ENCODE results near the gene KLHL3. TPM values are rescaled to one million over a fixed set of nuclear protein-coding genes. Genes with fewer than 3 reads are reported as not detected.
A peak's percentile ranks its signal among the peaks of the same experiment; 100 is the strongest.

KLHL3 gene
- total and polyA plus RNA-seq, 4 donors = 0.91 to 8.8 (median 3.7) TPM

DNA sequence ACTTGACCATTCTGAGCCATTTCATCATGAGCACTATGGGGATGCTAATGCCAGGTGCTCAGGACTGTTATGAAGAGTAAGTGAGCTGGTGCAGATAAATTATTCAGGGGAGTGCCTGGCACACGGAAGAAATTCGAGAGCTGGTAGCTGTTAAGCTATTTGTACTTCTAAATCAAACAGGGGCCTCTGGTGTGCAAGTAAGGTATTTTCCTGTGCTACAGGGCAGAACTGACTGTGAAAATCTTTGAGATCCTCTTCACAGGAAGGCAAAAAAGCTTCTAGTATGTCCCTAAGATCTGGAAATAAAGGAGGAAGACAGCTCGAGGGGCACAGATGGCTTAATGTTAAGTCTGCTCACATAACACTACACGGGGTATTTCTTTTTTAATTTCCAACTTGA lies 130.5 kb downstream of the KLHL3 start:
- DNase-seq (ENCODE audit: low spot score) = no peak
- Histone ChIP-seq H3K9me3 (ENCODE audit: control insufficient read depth in 4 of 4, low read length in 3 of 4) (no peaks in the 10 kb centered on the region), H3K27ac (ENCODE audit: low read depth in 1 of 2, low read length in 2 of 2) (no peak overlapping the region), H3K27me3 (ENCODE audit: control insufficient read depth in 4 of 4, insufficient read depth in 4 of 4, low read length in 3 of 4) (peaks cover 0 to 2% (median 0%) of the 10 kb centered on the region in 4 donors), H3K36me3 (ENCODE audit: control insufficient read depth in 4 of 4, insufficient read depth in 3 of 4, low read depth in 1 of 4, low read length in 3 of 4) (no peaks in the 10 kb centered on the region), H3K9ac (ENCODE audit: low read depth in 1 of 2, low read length in 2 of 2) (no peak overlapping the region), H3K4me3 (ENCODE audit: low read depth in 1 of 3, low read length in 3 of 3) (no peak overlapping the region), H3K4me1 (ENCODE audit: control insufficient read depth in 4 of 4, insufficient read depth in 4 of 4, low read length in 3 of 4) (no peaks in the 10 kb centered on the region)
- 42% methylated on average over 4 of the region's 4 CpGs for WGBS
- TF ChIP-seq TAF1 (conservative IDR thresholded peaks at IDR 0.05) (no peak), RAD21 (IDR thresholded peaks at IDR 0.05) (no peak), RXRA (IDR thresholded peaks at IDR 0.05) (no peak), FOXA1 (IDR thresholded peaks at IDR 0.05) (no peak), NR2F2 (IDR thresholded peaks at IDR 0.05) (no peak), EGR1 (IDR thresholded peaks at IDR 0.05; ENCODE audit: low read depth in 2 of 2) (no peak), SP1 (IDR thresholded peaks at IDR 0.05) (no peak)
- TF ChIP-seq, protein P1, sequence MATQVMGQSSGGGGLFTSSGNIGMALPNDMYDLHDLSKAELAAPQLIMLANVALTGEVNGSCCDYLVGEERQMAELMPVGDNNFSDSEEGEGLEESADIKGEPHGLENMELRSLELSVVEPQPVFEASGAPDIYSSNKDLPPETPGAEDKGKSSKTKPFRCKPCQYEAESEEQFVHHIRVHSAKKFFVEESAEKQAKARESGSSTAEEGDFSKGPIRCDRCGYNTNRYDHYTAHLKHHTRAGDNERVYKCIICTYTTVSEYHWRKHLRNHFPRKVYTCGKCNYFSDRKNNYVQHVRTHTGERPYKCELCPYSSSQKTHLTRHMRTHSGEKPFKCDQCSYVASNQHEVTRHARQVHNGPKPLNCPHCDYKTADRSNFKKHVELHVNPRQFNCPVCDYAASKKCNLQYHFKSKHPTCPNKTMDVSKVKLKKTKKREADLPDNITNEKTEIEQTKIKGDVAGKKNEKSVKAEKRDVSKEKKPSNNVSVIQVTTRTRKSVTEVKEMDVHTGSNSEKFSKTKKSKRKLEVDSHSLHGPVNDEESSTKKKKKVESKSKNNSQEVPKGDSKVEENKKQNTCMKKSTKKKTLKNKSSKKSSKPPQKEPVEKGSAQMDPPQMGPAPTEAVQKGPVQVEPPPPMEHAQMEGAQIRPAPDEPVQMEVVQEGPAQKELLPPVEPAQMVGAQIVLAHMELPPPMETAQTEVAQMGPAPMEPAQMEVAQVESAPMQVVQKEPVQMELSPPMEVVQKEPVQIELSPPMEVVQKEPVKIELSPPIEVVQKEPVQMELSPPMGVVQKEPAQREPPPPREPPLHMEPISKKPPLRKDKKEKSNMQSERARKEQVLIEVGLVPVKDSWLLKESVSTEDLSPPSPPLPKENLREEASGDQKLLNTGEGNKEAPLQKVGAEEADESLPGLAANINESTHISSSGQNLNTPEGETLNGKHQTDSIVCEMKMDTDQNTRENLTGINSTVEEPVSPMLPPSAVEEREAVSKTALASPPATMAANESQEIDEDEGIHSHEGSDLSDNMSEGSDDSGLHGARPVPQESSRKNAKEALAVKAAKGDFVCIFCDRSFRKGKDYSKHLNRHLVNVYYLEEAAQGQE (IDR thresholded peaks at IDR 0.05) = no peak
- TF ChIP-seq, protein P2, sequence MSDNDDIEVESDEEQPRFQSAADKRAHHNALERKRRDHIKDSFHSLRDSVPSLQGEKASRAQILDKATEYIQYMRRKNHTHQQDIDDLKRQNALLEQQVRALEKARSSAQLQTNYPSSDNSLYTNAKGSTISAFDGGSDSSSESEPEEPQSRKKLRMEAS (IDR thresholded peaks at IDR 0.05) = no peak
- TF ChIP-seq, protein P3, sequence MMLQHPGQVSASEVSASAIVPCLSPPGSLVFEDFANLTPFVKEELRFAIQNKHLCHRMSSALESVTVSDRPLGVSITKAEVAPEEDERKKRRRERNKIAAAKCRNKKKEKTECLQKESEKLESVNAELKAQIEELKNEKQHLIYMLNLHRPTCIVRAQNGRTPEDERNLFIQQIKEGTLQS (IDR thresholded peaks at IDR 0.05) = no peak

DNA sequence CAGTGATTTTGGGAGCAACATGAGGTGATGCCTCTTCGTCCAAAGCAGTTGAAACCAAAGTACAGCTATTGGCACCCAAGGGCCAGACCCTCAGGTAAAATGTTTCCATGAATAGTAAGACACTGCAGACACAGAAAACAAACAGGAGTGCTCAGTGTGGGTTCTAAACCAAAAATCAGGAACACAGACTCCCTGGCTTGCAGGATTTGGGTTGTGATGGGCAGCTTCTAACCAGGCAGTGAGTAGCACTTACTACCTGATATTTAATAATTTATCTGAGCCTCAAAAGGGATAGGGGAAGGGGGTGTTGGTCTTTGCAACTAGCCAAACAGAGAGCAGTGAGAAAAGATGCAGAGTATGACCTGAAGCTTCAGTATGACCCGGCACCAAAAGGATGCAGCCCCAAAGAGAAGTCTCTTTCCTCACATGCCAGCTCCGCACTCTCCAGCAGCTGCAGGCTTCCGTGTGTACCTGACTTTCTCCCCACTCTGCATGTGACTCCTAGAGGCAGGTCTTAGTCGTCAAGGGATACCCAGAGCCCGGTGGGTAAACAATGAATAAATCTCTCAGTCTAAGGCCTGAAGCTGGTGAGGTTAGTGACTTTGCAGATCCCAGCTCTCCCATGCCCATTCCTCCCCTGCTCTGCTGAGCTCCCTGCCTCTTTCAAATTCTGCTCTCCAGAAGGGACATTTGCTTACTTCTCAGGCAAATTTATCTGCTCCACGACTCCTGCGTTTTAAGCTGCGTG lies 131.4 kb downstream of the KLHL3 start:
- Histone ChIP-seq H3K27ac (ENCODE audit: low read depth in 1 of 2, low read length in 2 of 2) (no peak overlapping the region), H3K9me3 (ENCODE audit: control insufficient read depth in 4 of 4, low read length in 3 of 4) (no peaks in the 10 kb centered on the region), H3K4me3 (ENCODE audit: low read depth in 1 of 3, low read length in 3 of 3) (no peak overlapping the region), H3K9ac (ENCODE audit: low read depth in 1 of 2, low read length in 2 of 2) (no peak overlapping the region), H3K4me1 (ENCODE audit: control insufficient read depth in 4 of 4, insufficient read depth in 4 of 4, low read length in 3 of 4) (no peaks in the 10 kb centered on the region), H3K36me3 (ENCODE audit: control insufficient read depth in 4 of 4, insufficient read depth in 3 of 4, low read depth in 1 of 4, low read length in 3 of 4) (no peaks in the 10 kb centered on the region), H3K27me3 (ENCODE audit: control insufficient read depth in 4 of 4, insufficient read depth in 4 of 4, low read length in 3 of 4) (peaks cover 0 to 2% (median 0%) of the 10 kb centered on the region in 4 donors)
- 39% methylated on average over 9 of the region's 9 CpGs for WGBS
- TF ChIP-seq, protein P2 (IDR thresholded peaks at IDR 0.05) = no peak
- no peak for TF ChIP-seq YY1 (IDR thresholded peaks at IDR 0.05)
- TF ChIP-seq, protein P1 (IDR thresholded peaks at IDR 0.05) = no peak
- DNase-seq (ENCODE audit: low spot score) = peak; percentile 20

Data from liver (tissue), 9 donors.